Activated CD4-positive, CD25-positive, alpha-beta regulatory T cell treated with anti-CD3 and anti-CD28 coated beads, Interleukin-2, amount 50 U/mL, for 24 hours (primary cell): Measurements from ENCODE around the gene SURF6.
"Not testable (repeated sequence)": the region's sequence is repeated elsewhere in the genome, so short reads cannot be mapped to it uniquely, and the experiment has no call there.

Source experiments
- ATAC-seq, 2 donors: fragments of 150-1000 bp; cut with Tn5 transposase; one replicate each; pipeline ENCODE4 v1.10.0; 2021; ENCODE audit warnings: mild to moderate bottlenecking in 1 of 2, moderate library complexity in 1 of 2

The SURF6 gene

DNA sequence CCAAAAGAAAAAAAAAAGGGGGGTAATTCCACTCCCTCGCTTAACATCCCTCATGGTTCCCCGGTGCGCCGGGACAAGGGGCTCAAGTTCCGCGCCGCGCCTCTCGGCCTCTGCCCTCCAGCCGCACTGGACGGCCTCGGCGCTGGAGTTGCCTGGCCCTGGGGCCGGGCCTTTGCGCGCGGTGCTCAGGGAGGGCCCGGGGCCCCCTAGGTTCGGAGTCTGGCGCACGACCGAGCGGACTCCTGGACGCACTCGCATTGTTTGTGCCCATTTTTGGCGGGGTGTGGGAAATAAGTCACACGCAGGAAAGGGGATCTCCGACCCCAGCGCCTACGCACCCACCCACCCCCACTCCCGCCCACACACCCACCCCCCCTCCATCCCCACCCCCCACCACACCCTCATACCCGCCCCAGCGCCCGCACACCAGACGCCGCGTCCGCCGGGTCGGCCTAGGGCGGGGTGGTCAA, 11.6 kb upstream of the SURF6 start:
- peak; percentile 30 to 41 for ATAC-seq

DNA sequence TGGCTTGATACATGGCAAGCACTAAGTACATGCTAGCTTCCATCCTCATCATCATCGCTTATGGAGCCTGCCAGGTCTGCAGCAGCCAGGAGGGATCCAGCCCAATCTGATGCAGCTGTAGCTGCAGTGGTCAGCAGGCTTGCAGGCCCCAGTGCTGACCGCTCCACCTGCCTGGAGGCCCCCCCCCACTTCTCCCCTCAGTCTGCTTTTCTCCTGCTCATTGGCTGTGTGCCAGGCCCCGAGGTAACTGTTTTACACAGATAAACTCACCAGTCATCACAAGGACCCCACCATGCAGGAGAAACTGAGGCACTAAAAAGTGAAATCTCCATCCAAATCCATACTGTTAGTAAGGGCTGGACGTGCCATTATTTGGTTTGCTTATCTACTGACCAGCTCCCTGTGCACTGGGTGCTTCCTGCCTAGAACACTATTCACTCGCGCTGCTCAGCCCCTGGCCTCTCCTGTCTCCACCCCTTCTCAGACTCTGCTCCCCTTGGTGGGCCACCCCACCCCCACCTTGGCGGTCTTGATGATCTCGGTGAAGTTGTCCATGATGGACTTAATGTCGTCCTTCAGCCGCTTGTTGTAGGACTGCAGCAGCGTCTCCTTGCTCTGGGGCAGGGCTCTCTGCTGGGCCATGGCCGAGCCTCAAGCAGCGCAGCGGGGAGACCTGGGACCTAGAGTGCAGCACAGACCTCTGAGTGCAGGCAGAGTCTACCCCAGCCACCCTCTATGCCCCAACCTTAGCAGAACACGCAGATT, 10.2 kb upstream of the SURF6 start:
- ATAC-seq: no peak

DNA sequence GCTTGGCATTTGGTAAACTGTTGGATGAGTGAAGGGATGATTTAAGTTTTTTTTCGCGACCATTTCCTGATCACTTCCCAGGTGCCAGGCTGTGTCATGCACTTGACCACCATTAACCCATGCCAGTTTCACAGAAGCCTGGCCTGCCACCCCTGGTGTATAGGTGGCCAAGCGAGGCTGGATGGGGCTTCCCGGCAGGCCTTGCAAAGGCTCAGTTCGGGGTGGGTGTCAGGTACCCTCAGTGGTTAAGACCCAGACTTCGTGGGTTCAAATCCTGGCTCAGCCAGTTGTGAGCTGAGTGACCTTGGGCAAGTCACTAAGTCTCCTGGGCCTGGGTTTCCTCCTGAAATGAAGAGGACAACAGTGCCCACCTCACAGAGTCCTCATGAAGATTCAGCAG, 9.6 kb upstream of the SURF6 start:
- no peak for ATAC-seq

DNA sequence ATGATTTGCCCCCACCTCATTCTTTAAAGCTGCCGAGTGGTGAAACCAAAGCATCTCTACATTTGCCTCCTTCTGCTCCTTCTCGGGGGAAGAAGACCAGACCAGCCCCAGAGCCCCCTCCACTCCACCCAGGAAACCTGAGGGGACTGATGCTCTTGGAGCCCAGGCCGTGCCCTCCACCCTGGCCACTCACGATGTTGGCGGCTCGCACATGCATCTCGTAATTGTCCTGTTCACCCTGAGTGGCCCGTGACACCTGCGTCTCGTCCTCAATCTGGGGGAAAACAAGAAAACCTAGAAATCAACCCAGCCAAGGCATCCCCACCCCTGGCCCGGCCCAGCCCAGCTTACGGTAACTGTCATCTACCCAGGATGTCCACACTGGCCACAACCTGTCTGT, 9.0 kb upstream of the SURF6 start:
- ATAC-seq: no peak

DNA sequence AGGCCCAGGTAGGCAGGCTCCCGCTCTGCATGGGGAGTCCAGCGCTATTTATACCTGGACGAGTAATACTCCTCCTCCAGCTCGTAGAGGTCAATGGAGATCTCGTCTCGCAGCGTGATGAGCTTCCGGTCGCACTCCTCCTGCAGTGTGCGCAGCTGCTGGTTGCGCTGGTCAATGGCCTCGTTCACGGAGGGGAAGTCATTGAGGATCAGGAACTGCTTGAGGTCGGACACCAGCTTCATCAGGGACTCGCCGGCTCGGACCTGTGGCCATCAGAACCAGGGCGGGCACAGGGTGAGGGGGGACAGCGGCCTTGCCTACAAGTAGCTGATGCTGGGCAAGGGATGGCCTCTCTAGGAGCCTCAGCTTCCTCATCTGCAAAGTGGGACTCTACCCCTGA, 8.1 kb upstream of the SURF6 start:
- no peak for ATAC-seq

DNA sequence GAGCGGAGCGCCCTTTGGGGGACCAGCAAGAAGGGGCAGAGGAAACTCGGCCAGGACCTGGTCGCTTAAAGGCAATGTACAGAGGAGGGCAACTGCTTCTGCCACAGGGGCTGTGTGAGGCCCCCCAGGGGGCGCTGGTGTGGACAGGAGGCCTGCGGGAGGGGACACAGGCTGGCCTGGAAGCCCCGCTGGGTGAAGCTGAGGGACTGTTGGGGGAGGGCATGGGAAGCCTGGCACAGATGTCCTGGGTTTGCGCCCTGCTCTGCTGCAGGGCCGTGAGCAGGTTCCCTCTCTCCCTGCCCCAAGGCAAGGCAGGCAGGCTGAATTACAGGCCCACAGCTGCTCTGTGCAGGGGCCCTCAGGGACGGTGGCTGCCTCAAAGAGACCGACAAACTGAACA, 6.6 kb upstream of the SURF6 start:
- no peak for ATAC-seq

DNA sequence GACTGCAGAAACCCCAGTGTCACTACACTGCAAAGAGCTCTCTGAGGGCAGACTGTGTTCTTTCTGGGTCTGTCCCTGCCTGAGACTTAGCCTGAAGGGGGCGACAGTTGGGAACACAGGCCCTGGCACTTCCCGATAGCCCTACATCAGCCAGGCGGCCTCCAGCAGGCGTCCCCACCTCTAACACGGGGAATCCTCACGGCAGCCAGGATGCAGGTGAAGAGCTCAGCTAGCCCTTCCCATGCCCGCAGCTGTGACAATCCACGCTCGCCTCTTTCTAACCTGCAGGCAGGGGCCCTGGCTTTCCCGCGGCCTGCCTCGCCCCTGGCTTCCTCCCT, 6.0 kb upstream of the SURF6 start:
- no peak for ATAC-seq

DNA sequence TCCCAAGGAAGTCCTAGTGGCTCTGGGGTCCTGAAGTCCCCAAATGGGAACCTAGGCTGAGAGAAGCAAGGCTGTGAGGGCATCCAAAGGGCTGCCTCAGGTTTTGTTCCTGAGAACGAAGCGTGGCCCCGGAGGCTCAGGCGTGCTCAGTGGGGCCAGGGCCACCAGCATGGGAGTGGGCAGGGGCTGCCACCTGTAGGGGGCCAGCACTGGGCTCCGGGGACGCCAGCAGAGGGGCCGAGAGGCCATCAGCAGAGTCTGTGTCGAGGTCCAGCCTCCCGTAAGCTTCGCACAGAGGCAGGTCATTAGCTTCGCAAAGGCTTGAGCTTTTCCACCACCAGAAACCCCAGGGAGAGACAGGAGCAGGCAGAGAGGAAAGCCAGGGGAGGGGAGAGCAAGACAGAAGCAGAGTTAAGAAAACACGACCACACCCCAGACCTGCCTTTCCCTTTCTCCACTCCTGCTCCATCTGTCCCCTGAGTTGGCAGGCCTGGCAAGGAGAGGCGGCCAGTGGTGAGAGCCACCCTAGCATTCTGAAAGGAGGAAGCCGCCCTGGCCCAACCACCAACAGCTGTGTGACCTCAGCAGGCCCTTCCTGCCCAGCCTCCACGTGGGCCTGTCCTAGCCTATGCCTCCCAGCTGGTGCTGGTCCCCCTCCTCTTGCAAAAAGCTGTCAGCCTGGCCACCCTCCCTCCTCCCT, 5.5 kb upstream of the SURF6 start:
- no peak for ATAC-seq

DNA sequence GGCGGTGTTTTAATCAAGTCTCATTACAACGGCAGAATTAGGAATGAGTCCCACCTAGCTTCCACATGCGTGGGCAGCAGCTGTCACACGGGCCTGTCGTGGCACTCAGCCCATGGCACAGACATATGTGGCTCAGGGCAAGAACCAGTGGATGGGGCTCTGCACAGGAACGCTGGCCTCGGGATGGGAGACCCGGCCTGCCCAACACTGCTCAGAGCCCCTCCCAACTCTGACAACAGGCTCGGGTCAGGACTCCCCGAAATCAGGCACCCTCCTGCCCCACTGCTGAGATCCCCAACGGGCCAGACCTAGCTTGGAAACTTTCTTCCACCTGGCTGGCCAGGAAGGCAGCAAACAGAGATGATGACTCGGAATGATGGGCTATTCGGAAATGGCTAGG, 4.9 kb upstream of the SURF6 start:
- ATAC-seq: no peak

DNA sequence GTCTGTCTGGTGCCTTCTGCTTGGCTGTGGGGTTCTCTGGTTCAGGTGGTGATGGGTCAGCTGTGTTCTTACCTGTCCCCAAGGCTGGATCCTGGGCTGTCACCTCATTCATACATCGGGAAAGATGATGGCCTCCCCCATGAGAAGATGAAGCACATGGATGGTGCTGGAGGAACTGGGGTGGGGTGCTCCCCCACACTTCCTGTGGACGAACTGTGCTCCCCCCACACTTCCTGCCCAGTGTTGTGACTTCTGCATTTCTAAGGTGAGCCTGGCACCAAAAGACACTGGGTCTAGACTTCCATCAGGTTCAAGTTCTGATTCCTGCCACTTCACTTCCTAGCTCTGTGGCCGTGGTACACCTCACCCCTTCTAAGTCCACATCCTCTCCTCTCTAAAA, 4.3 kb upstream of the SURF6 start:
- no peak for ATAC-seq

DNA sequence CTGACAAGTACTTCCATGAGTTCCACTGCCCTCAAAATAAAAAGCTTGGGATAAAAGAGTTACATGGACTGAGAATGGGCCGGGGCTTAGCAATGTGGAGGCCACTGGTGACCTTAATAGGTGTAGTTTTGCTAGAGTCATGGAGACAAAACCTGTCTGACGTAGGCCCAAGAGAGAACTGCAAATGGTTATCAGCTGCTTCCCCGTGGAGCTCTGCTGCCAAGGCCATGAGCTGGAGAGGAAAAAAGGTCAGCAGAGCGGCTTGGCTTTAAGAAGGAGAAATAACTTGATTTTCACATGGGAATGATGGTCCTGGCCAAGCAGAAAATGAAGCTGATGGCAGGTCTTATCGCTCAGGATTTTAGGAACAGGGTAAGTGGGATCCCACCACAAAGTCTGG, 3.7 kb upstream of the SURF6 start:
- no peak for ATAC-seq

DNA sequence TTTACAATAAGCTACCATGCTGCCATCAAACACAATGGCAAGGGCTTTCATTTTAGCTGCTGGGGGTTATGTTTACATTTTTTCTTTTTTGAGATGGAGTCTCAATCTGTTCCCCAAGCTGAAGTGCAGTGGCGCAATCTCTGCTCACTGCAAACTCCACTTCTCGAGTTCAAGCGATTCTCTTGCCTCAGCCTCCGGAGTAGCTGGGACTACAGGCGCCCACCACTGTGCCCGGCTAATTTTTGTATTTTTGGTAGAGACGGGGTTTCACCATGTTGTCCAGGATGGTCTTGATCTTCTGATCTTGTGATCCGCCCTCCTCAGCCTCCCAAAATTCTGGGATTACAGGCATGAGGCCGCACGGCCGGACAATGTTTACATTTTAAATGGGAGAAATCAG, 1.1 kb downstream of the SURF6 start:
- ATAC-seq: not testable (repeated sequence)

DNA sequence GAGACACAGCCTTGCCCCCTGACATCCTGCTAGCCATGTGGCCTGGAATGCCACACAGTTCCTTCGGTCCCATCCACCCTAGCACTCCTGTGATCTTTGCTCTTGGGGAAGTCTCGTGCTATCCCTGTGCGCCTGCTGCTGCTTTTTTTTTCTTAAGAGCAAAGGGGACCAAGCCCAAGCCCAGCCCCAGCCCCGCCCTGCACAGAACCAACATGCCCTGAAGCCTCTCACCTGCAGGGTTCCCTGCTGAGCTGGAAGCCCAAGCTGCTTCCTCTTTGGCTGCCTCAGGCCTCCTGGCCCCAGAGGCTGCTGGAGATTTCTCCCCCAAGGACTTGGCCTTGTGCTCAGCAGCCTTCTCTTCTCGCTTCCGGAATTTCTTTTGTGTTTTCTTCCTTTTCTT, 1.8 kb downstream of the SURF6 start:
- no peak for ATAC-seq

DNA sequence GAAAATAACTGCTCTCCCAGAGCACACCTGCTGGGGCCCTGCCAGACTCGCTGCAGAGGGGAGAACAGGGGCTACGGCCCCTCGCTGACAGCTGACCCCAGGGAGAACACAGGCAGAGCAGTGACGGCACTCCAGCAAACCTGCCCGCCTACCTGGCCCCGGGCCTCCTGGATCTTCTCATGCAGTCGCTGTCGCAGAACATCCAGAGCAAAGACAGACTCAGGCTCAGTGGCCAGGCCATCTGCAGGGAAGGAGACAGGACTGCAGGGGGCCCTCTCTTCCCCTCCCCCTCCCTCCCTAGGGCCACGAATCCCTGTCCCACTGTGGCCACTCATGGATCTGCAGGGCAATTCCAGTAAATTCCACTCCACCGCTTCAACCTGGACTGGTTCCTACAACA, 2.4 kb downstream of the SURF6 start:
- no peak for ATAC-seq

DNA sequence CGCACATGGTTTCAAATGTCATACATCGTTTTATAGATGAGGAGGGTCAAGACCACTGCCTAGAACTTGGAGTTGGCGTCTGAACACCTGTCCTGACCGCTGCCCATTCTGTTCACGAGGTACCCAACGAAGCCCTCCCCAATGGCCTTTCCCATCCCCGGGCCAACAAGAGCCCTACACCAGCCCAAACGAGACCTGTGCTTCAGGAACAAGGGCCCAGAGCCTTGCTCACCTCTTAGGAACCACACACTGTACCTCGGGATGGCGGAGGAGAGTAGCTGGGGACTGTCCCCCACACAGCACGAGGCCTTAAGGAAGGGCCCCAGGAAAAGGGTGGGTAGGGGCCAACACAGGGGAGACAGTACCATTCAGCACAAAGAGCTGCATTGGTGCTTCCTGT, 3.0 kb downstream of the SURF6 start:
- no peak for ATAC-seq

DNA sequence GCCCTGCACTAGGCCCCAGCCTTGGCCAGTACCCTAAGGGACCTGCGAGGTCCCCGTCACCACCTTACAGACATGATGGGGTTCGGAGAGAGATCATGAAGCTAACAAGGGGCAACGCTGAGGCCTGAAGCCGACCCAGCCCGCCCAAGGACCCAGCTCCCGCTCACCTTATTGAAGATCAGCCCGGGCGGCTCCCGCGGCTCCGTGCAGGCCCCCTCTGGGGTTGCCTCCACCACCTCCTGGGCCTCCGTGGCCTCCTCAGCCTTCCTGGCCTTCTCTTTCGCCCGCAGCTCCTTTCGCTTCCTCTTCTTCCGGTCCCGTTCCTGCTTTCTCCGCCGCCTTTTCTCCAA, 3.6 kb downstream of the SURF6 start:
- no peak for ATAC-seq

DNA sequence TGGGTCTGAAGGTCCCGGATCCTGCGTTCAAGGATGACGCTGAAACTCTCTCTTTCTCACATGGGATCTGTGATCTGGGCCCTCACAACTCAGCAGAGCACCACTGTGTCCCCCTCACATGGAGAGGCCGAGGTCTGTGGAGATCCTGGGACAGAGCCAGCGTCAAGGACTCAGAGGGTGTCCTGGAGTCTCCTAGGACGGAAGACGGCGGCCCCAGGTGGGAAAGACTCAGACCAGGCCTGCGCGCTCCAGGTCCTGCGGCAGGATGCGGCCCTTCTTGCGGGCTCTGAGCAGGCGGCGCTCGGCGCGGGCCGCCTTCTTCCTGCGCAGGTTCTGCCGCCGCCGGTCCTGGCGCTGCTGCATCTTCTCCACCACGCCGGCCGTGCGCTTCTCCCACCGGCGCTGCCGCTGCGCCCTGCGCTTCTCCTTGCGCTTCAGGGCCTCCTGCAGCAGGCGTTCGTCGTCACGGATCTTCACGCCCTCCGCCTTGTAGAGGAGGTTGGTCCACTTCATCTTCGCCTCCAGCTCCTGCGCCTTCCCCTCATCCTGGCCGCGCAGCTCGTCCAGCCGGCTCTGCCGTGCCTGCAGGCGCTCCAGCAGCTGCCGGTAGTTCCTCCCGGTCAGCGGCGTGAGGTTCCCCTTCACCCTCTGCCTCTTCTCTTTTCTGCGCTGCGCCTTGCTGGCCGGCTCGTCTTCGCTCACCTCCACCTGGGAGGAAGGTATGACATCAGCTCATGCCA, 4.2 kb downstream of the SURF6 start:
- ATAC-seq: no peak

DNA sequence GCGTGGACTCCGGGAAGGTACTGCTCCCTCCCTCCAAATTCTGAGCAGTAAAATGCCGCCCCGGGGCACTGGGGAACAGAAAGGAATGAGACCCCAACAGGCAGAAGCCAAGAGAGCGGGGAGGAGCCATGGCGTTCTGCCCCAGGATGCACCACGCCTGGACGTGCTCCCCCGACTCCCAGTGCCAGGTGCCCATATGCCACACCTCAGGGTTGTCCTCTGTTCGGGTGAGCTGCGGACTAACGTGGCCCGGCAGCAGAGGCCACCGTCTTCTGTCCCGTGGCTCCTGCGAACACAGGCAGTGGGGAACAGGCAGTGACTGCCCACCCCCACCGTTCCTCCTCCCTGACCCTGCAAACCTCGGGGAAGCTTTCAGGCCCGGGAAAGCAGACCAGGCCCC, 4.8 kb downstream of the SURF6 start:
- no peak for ATAC-seq

DNA sequence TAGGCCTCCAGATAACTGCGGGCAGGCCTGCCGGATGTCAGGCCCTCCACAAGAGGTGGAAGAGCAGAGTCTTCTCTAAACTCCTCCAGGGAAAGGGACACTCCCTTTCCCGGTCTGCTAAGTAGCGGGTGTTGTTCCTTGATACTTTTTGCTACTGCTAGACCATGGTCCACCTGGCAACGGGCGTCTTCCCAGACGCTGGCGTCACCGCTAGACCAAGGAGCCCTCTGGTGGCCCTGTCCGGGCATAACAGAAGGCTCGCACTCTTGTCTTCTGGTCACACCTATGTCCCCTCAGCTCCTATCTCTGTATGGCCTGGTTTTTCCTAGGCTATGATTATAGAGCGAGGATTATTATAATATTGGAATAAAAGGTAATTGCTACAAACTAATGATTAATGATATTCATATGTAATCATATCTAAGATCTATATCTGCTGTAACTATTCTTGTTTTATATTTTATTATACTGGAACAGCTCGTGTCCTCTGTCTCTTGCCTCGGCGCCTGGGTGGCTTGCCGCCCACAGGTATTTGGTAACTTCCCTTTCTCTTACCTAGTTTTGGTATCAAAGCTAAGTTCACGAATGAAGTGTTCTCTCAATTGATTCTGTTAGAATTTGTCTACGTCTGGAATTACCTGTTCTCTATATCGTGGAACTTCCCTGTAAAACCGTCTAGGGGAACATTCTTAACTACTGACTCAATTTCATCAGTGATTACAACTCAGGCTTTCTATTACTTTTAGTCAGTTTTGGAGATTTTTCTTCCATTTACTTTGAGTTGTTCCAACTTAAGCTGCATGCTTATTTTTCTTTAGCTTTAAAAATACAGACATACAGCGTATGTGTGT, 6.5 kb downstream of the SURF6 start:
- ATAC-seq: not testable (repeated sequence)

DNA sequence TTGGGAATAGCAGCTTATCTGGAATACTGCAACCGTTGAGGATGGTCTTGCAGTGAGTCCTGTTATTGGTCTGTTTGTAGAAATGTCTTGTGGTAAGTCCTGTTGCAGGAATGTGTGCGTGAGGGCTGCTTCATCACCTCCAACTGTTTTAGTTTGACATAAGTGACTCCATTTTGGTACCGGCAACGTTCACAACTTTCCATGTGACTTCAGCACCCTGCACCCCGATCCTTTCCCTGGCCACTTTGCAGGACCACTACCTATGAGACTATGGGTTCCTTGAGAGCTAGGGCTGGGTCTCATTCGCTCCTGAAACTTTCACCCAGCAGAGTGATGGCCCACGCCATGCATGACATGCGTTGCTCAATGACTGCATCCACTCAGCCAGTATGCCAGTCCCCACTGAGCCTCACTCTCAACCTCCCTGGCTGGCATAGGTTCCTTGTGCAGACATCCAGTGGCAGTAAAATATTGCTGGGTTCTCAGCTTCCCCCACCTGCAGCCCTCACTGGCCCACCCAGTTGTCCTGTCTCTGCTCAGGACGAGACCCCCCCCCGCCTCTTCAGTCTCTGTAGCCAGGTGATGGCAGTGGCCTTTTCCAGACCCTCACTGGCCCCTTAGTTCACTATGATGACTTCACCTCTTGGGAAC, 8.0 kb downstream of the SURF6 start:
- no peak for ATAC-seq

DNA sequence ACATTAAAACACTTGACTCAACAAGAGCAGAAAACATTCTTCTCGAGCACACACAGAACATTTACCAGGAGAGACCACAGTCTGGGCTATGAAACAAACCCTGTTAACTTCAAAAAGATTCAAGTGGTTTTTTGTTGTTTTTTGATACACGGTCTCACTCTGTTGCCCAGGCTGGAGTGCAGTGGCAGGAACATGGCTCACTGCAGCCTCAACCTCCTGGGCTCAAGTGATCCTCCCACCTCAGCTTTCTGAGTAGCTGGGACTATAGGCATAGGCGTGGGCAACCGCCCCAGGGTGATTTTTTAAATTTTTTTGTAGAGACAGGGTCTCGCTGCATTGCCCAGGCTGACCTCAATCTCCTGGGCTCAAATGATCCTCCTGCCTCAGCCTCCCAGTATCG, 9.0 kb downstream of the SURF6 start:
- not testable (repeated sequence) for ATAC-seq

DNA sequence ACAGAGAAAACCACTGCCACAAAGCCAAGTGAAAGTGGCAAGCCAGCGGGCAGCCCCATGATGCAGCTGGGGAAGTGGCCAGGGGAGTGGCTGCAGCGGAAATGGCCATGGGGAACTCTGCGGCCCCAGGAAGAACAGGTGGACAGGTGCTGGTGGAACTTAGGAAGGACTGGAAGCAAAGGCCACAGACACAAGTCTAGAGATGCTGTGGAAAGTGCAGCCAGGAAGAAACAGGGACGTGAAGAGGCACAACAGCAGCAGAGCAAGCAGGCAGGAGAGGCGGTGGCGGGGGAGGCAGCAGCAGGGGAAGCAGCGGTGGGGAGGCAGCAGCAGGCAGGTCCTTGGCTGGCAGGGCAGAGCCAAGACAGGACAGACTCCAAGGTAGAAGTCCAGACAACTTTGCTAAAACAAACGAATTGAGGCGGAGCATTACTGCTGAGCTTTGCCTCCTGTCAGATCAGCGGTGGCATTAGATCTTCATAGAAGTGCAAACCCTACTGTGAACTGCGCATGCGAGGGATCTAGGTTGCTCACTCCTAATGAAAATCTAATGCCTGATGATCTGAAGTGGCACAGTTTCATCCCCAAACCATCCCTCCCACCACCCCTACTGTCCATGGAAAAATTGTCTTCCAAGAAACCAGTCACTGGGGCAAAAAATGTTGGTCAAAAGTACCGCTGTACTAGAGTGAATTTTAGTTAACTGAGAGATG, 11.8 kb downstream of the SURF6 start:
- ATAC-seq: no peak
